Karpas-422 (cell line): ENCODE measurements around the gene ARRDC3. TPM values are rescaled to one million over a fixed set of nuclear protein-coding genes. Genes with fewer than 3 reads are reported as not detected.
"Not testable (repeated sequence)": the region's sequence is repeated elsewhere in the genome, so short reads cannot be mapped to it uniquely, and the experiment has no call there.

Experiments
- DNase-seq: peaks from one replicate; pipeline ENCODE4 v3.0.0-alpha.2; 2015
- H2AFZ ChIP-seq: fragments of 200-600 bp; sonication (generic); 2 replicates; pipeline ENCODE4 v1.6.1; 2014; ENCODE audit warnings: antibody characterized with exemption, low read length, mixed read lengths
- H3K27ac ChIP-seq: fragments of 200-600 bp; sonication (generic); 2 replicates; pipeline ENCODE4 v1.5.1; 2014; ENCODE audit warnings: mild to moderate bottlenecking, low read length, moderate library complexity
- H3K27me3 ChIP-seq: fragments of 200-600 bp; sonication (generic); 2 replicates; pipeline ENCODE4 v1.6.1; 2014; ENCODE audit warnings: low read length, mixed read lengths
- H3K36me3 ChIP-seq: fragments of 200-600 bp; sonication (generic); 2 replicates; pipeline ENCODE4 v1.6.1; 2014; ENCODE audit warnings: low read length, mixed read lengths; ENCODE audit not compliant: insufficient read depth
- H3K4me1 ChIP-seq: fragments of 200-600 bp; sonication (generic); 2 replicates; pipeline ENCODE4 v1.6.1; 2014; ENCODE audit warnings: mild to moderate bottlenecking, low read length, mixed read lengths
- H3K4me2 ChIP-seq: fragments of 200-600 bp; sonication (generic); 2 replicates; pipeline ENCODE4 v1.6.1; 2014; ENCODE audit warnings: low read length, low read depth, mild to moderate bottlenecking; ENCODE audit not compliant: poor library complexity, severe bottlenecking
- H3K4me3 ChIP-seq: fragments of 200-600 bp; sonication (generic); 2 replicates; pipeline ENCODE4 v1.5.1; 2014; ENCODE audit warnings: mild to moderate bottlenecking, antibody characterized with exemption, low read length, mixed read lengths
- H3K79me2 ChIP-seq: fragments of 200-600 bp; sonication (generic); 2 replicates; pipeline ENCODE4 v1.6.1; 2014; ENCODE audit warnings: mild to moderate bottlenecking, low read length, mixed read lengths
- H3K9ac ChIP-seq: fragments of 200-600 bp; sonication (generic); 2 replicates; pipeline ENCODE4 v1.6.0; 2014; ENCODE audit warnings: low read length
- H3K9me2 ChIP-seq: fragments of 200-600 bp; sonication (generic), shearing (Covaris generic); replicated peaks from 2 replicates; pipeline ENCODE4 v1.6.0; 2014; ENCODE audit warnings: mild to moderate bottlenecking, low read length, moderate library complexity; ENCODE audit not compliant: insufficient read depth
- H3K9me3 ChIP-seq: fragments of 300-700, 200-600 bp; sonication (generic); 2 replicates; pipeline ENCODE4 v1.6.1; 2014; ENCODE audit warnings: low read length, mixed read lengths
- H4K20me1 ChIP-seq: fragments of 200-600 bp; sonication (generic); 2 replicates; pipeline ENCODE4 v1.6.1; 2014; ENCODE audit warnings: mild to moderate bottlenecking, antibody characterized with exemption, low read length, low read depth; ENCODE audit not compliant: insufficient read depth
- total RNA-seq: library from RNA; depleted of rRNA; stranded (reverse); fragments of >200 nt; shearing (Covaris generic); gene quantifications from 2 replicates; pipeline ENCODE4 v1.2.3, GENCODE V29; 2014; ENCODE audit warnings: low replicate concordance

ARRDC3 gene
- total RNA-seq, 1 experiment from 2014 or later, result 17.8 TPM

- Histone ChIP-seq H3K9me3 (no peaks in the 10 kb centered on the region), H3K9me2 (no peaks in the 10 kb centered on the region), H3K4me3 (no peak overlapping the region), H3K79me2 (no peaks in the 10 kb centered on the region), H2AFZ (no peak overlapping the region), H3K9ac (no peak overlapping the region), H3K27me3 (no peaks in the 10 kb centered on the region), H4K20me1 (no peaks in the 10 kb centered on the region), H3K27ac (no peak overlapping the region), H3K4me2 (no peak overlapping the region), H3K4me1 (no peaks in the 10 kb centered on the region), H3K36me3 (no peaks in the 10 kb centered on the region)
- no peak for DNase-seq
Observed at GRCh38 chr5:91331705-91332104, 51.4 kb downstream of the ARRDC3 start.

- no peak overlapping the region for H3K4me3 ChIP-seq
- H3K9me3 ChIP-seq, result no peaks in the 10 kb centered on the region
- no peaks in the 10 kb centered on the region for H3K79me2 ChIP-seq
- no peaks in the 10 kb centered on the region for H3K27me3 ChIP-seq
- H3K36me3 ChIP-seq, result no peaks in the 10 kb centered on the region
- H3K9me2 ChIP-seq, result no peaks in the 10 kb centered on the region
- H2AFZ ChIP-seq, result no peak overlapping the region
- H3K27ac ChIP-seq, result no peak overlapping the region
- DNase-seq, result no peak
- no peak overlapping the region for H3K9ac ChIP-seq
- no peak overlapping the region for H3K4me2 ChIP-seq
- no peaks in the 10 kb centered on the region for H3K4me1 ChIP-seq
- H4K20me1 ChIP-seq, result no peaks in the 10 kb centered on the region
Observed at GRCh38 chr5:91329283-91329682, 53.8 kb downstream of the ARRDC3 start.

GRCh38 chr5:91328743-91329142 is 54.4 kb downstream of the ARRDC3 start:
- no peaks in the 10 kb centered on the region for H3K9me3 ChIP-seq
- no peak overlapping the region for H3K27ac ChIP-seq
- H2AFZ ChIP-seq, result no peak overlapping the region
- DNase-seq, result no peak
- H3K4me3 ChIP-seq, result no peak overlapping the region
- H3K4me1 ChIP-seq, result no peaks in the 10 kb centered on the region
- H4K20me1 ChIP-seq, result no peaks in the 10 kb centered on the region
- no peaks in the 10 kb centered on the region for H3K9me2 ChIP-seq
- H3K79me2 ChIP-seq, result no peaks in the 10 kb centered on the region
- no peak overlapping the region for H3K9ac ChIP-seq
- no peak overlapping the region for H3K4me2 ChIP-seq
- no peaks in the 10 kb centered on the region for H3K27me3 ChIP-seq
- H3K36me3 ChIP-seq, result no peaks in the 10 kb centered on the region

- not testable (repeated sequence) for H3K4me3 ChIP-seq, H2AFZ ChIP-seq
Observed at GRCh38 chr5:91322981-91323380, 60.1 kb downstream of the ARRDC3 start.

GRCh38 chr5:91319667-91320066 is 63.5 kb downstream of the ARRDC3 start:
- Histone ChIP-seq H3K9me3 (no peaks in the 10 kb centered on the region), H3K36me3 (no peaks in the 10 kb centered on the region)
- DNase-seq, result no peak

More at GRCh38 chr5:91322981-91323380, 60.1 kb downstream of the ARRDC3 start:
- H3K36me3 ChIP-seq, H3K4me2 ChIP-seq, H3K27me3 ChIP-seq, H3K9me2 ChIP-seq, H3K79me2 ChIP-seq, H3K9ac ChIP-seq, DNase-seq, H3K9me3 ChIP-seq, H4K20me1 ChIP-seq, H3K4me1 ChIP-seq, H3K27ac ChIP-seq: not testable (repeated sequence)

DNA sequence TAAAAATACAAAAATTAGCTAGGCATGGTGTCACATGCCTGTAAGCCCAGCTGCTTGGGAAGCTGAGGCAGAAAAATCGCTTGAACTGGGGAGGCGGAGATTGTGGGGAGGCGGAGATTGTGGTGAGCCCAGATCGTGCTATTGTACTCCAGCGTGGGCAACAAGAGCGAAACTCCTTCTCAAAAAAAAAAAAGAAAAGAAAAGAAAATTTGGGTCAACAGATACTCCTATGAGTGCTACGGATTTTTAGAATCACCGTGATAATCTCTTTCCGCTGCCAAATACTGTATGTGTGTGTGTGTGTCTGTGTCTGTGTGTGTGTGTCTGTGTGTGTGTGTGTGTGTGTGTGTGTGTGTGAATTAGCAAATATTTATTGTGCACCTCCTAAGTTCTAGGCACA is 64.4 kb downstream of the ARRDC3 start:
- no peak overlapping the region for H3K9ac ChIP-seq
- no peak for DNase-seq
- no peak overlapping the region for H3K27ac ChIP-seq
- no peaks in the 10 kb centered on the region for H4K20me1 ChIP-seq
- H3K27me3 ChIP-seq, result no peaks in the 10 kb centered on the region
- H3K4me1 ChIP-seq, result no peaks in the 10 kb centered on the region
- H3K4me2 ChIP-seq, result no peak overlapping the region
- no peak overlapping the region for H3K4me3 ChIP-seq
- no peak overlapping the region for H2AFZ ChIP-seq
- no peaks in the 10 kb centered on the region for H3K79me2 ChIP-seq
- H3K9me2 ChIP-seq, result no peaks in the 10 kb centered on the region
- H3K36me3 ChIP-seq, result no peaks in the 10 kb centered on the region
- no peaks in the 10 kb centered on the region for H3K9me3 ChIP-seq

More at GRCh38 chr5:91319667-91320066, 63.5 kb downstream of the ARRDC3 start:
- H3K9me2 ChIP-seq, result no peaks in the 10 kb centered on the region
- no peak overlapping the region for H3K4me3 ChIP-seq
- no peak overlapping the region for H3K9ac ChIP-seq
- no peak overlapping the region for H3K27ac ChIP-seq
- H2AFZ ChIP-seq, result no peak overlapping the region
- no peaks in the 10 kb centered on the region for H3K79me2 ChIP-seq
- no peaks in the 10 kb centered on the region for H3K27me3 ChIP-seq
- H3K4me1 ChIP-seq, result no peaks in the 10 kb centered on the region
- no peaks in the 10 kb centered on the region for H4K20me1 ChIP-seq
- H3K4me2 ChIP-seq, result no peak overlapping the region
